HG03378 (cell line): ENCODE measurements around the gene ARHGAP21.

Source experiments
- ATAC-seq: cut with Tn5 transposase; IDR thresholded peaks from one replicate; pipeline ENCODE4 v1.9.1; 2021; ENCODE audit warnings: mild to moderate bottlenecking, moderate library complexity; ENCODE audit not compliant: unreplicated experiment

Gene ARHGAP21

GRCh38 chr10:24723386-24723787, 300 bp downstream of the ARHGAP21 start:
- no peak for ATAC-seq

GRCh38 chr10:24722676-24723385, 856 bp downstream of the ARHGAP21 start:
- no peak for ATAC-seq

GRCh38 chr10:24722131-24722675, 1.5 kb downstream of the ARHGAP21 start:
- ATAC-seq = no peak

- ATAC-seq = no peak
Measured at GRCh38 chr10:24721229-24722106, 2.2 kb downstream of the ARHGAP21 start.

- no peak for ATAC-seq
Measured at GRCh38 chr10:24720096-24720495, 3.6 kb downstream of the ARHGAP21 start.

GRCh38 chr10:24718031-24718855, 5.4 kb downstream of the ARHGAP21 start:
- no peak for ATAC-seq

GRCh38 chr10:24716295-24716694, 7.4 kb downstream of the ARHGAP21 start:
- ATAC-seq = no peak

- no peak for ATAC-seq
Measured at GRCh38 chr10:24715246-24715769, 8.4 kb downstream of the ARHGAP21 start.

GRCh38 chr10:24713086-24713485, 10.6 kb downstream of the ARHGAP21 start:
- ATAC-seq = no peak

GRCh38 chr10:24711465-24711864, 12.2 kb downstream of the ARHGAP21 start:
- no peak for ATAC-seq

GRCh38 chr10:24708081-24708480, 15.6 kb downstream of the ARHGAP21 start:
- ATAC-seq = no peak

GRCh38 chr10:24707445-24707844, 16.2 kb downstream of the ARHGAP21 start:
- peak; percentile 63 for ATAC-seq

GRCh38 chr10:24706479-24707118, 17.1 kb downstream of the ARHGAP21 start:
- ATAC-seq = peak; percentile 52

GRCh38 chr10:24703700-24704099, 20.0 kb downstream of the ARHGAP21 start:
- no peak for ATAC-seq

GRCh38 chr10:24701447-24701846, 22.2 kb downstream of the ARHGAP21 start:
- peak; percentile 91 for ATAC-seq

GRCh38 chr10:24700948-24701347, 22.7 kb downstream of the ARHGAP21 start:
- no peak for ATAC-seq

- ATAC-seq = no peak
Measured at GRCh38 chr10:24698270-24698669, 25.4 kb downstream of the ARHGAP21 start.

GRCh38 chr10:24697080-24697479, 26.6 kb downstream of the ARHGAP21 start:
- no peak for ATAC-seq

GRCh38 chr10:24695452-24695851, 28.2 kb downstream of the ARHGAP21 start:
- no peak for ATAC-seq

- ATAC-seq = no peak
Measured at GRCh38 chr10:24694086-24694485, 29.6 kb downstream of the ARHGAP21 start.
